HUDEP-2 (cell line): ENCODE results near the gene CDH15.
"Not testable (repeated sequence)": the region's sequence is repeated elsewhere in the genome, so short reads cannot be mapped to it uniquely, and the experiment has no call there.

Experiments
- DNase-seq, 76 experiments: peaks; one replicate each; lab custom pipeline; 2025; ENCODE audit not compliant: unreplicated experiment in 76 of 76; lab: John Stamatoyannopoulos, UW

The CDH15 gene

DNA sequence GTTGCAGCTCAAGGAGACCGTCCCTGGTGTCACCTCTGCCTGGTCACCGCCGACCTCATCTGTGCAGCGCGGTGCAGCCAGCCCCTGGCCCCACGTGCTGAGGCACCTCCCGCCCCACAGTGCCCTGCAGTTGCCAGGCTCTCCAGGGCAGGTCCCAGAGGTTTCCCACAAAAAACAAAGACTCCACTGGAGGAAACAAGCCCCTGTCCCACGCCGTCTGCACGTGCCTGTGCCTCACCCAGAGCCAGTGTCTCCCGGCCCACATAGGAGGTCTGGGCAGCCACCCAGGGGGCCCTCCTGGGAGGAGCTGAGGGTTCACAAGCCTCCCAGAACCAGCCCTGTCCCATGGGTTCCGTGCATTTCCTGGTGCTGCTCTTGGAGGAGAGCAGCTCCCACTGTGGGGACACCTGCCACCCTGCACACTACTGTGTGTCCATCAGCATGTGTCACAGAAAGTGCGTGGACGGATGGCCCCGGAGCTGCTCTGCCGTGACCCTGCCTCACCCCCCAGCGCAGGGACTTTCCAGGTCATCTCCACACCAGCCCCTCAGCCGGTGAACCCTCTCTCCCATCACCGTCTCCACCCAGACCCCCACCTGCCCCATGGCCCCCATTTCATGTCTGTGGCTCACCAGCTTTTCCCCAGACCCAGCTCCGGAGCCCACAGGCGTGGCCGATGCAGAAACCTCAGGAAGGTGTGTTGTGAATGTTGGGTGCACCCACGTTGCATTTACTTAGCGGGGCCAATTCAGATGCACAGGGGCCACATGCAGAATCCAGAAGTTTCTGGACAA, 17.0 kb upstream of the CDH15 start:
- no peak for DNase-seq

DNA sequence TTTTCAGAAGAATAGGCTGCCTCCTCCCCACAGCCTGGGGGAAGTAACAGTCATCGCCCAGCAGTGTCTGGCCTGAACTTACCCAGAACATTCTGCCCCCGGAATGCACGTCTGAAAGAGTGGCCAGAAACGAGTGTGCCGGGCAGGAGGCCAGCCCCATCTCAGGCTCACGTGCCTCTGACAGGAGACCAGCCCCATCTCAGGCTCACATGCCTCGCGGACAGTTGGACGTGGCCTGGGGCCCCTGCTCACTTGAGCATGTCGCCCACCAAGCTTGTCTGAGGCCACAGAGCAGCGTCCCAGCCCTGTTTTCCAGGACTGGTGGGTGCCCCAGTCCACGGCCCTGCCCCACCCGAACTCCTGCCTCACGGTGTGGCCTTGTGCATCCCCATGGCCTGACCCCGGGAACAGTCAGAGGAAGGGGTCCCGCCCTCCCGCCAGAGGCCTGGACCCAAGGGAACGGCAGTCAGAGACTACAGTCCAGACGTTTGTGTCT, 16.3 kb upstream of the CDH15 start:
- DNase-seq: peak in 25 of 76 experiments; percentile 3 to 67 (median 32)

- DNase-seq: no peak
Observed at GRCh38 chr16:89155851-89156739, 15.5 kb upstream of the CDH15 start.

GRCh38 chr16:89156740-89157645, 14.6 kb upstream of the CDH15 start:
- no peak for DNase-seq

DNA sequence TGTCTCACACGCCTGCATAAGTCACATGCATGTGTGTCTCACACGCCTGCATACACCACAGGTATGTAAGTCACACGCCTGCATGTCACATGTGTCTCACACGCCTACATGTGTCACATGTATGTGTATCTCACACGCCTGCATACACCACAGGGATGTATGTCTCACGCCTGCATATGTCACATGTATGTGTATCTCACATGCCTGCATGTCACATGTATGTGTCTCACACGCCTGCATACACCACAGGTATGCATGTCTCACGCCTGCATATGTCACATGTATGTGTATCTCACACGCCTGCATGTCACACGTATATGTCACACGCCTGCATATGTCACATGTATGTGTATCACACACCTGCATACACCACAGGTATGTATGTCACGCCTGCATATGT, 13.8 kb upstream of the CDH15 start:
- no peak for DNase-seq

GRCh38 chr16:89159066-89159849, 12.3 kb upstream of the CDH15 start:
- DNase-seq: no peak

- no peak for DNase-seq
Observed at GRCh38 chr16:89159850-89160354, 11.6 kb upstream of the CDH15 start.

GRCh38 chr16:89160977-89161701, 10.4 kb upstream of the CDH15 start:
- no peak for DNase-seq

DNA sequence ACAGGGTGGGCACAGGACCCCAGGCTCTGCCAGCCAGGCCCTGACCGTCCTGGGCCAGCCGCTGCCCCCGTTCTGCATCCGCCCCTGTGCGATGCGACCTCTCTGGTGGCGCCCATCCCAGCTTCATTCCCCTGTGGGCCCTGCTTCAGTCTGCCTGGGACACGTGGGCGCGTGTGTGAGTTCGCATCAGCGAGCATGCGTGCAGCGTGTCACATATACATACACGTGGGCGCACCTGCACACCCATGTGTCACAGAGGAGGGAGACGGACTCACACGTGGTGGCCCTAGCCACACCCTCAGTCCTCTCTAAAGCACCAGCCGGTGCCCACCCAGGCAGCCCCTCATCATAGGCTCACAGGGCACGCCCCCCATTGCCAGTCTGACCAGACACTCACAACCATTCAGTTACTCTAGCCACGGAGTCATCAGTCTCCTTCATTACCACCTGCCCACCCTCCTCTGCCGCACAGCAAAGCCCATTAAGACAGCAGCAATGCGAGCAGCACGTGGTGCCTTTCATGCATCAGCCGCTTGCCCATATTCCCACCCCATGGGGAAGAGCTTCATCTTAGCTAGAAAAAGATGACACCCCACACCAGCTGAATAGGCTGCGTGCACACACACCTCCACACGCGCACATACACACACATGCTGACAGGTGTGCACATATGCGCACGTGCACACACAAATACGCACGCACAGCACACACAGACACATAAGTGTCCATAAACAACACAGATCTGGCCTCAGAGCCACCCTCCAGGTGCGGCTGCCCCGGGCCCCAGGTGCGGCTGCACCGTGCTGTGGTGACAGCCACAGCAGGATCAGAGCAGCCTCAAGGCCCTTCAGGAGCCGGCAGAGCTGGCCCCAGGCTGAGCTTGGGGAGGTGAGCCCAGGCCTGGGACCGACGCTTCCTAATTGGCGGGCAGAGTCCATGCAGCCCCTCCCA, 9.5 kb upstream of the CDH15 start:
- no peak for DNase-seq

DNA sequence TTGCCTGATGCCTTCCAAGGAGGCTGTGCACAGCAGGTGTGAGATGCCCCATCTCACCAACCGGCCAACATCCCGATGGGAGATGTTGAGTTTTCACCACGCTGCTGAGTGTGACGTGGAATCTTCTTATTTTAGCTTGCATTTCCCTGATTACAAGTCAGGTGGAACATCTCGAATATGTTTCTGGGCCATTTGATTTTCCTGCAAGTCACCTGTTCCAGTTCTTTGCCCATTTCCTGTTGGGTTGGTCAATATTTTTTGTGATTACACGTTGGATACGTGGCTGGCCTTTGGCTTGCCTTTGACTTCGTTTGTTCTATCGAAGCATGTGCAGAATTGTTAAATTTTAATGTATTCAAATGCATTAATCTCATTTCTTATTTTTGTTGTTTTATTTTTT, 8.3 kb upstream of the CDH15 start:
- DNase-seq: no peak

- DNase-seq: no peak
Observed at GRCh38 chr16:89164436-89164835, 7.1 kb upstream of the CDH15 start.

- no peak for DNase-seq
Observed at GRCh38 chr16:89164847-89165680, 6.5 kb upstream of the CDH15 start.

DNA sequence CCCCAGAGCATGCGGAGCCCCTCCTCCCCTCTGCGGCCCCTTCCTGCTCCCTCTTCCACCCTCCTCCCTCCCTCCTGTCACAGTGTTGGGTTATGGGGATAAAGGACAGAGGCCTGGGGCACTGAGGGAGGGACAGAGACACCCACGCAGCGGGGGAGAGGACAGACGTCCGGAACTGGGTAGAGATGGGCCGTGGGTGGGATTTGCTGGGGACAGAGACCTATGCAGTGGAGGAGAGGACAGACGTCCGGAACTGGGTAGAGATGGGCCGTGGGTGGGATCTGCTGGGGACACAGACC, 5.9 kb upstream of the CDH15 start:
- DNase-seq: not testable (repeated sequence)

- peak in 2 of 76 experiments; percentile 20 to 30 for DNase-seq
Observed at GRCh38 chr16:89166696-89167424, 4.7 kb upstream of the CDH15 start.

- peak in 71 of 76 experiments; percentile 9 to 92 (median 72) for DNase-seq
Observed at GRCh38 chr16:89167425-89167941, 4.1 kb upstream of the CDH15 start.
